Measurements from ENCODE around the gene MTCP1. TPM values are rescaled to one million over a fixed set of nuclear protein-coding genes. Genes with fewer than 3 reads are reported as not detected.

MTCP1 gene
- total and polyA plus RNA-seq, 10 of the 15 experiments (the other 5 are each of a cell fraction or from before 2014, with no cell fraction given) = 16.6 to 74.0 (median 30.9) TPM

DNA sequence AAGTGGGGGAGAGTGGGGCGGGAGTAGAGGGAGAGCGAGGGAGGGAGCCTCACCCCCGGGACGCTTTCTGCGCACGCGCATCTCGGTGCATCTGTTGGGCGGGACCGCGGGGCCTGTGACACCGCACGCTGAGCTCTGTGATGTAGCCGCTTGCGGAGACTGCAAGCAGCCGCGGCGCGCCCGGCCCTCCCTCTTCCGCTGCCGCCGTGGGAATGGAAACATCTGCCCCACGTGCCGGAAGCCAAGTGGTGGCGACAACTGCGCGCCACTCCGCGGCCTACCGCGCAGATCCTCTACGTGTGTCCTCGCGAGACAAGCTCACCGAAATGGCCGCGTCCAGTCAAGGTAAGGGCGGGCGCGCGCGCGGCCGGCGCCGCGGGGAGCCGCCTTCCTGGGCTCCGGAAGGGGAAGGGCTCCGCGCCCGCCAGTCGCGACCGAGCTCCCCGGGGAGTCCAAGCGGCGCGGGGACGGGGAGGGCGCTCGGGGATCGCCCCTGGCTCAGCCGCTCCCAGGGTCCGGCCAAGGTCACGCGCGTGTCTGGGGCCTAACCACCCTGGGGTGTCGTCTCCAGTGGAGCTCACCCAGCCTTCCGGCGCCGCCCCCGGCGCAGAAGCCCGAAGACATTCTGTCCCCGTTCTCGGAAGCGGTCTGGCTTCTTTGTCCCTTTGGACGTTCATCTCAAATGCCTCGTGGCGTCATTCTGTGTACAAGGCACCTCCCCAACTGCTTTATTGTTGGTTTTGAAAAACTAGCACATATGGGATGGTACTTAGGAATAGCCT lies 44.0 kb downstream of the MTCP1 start, which contains the start of gene FUNDC2 (continued):
- TF ChIP-seq, protein P1, sequence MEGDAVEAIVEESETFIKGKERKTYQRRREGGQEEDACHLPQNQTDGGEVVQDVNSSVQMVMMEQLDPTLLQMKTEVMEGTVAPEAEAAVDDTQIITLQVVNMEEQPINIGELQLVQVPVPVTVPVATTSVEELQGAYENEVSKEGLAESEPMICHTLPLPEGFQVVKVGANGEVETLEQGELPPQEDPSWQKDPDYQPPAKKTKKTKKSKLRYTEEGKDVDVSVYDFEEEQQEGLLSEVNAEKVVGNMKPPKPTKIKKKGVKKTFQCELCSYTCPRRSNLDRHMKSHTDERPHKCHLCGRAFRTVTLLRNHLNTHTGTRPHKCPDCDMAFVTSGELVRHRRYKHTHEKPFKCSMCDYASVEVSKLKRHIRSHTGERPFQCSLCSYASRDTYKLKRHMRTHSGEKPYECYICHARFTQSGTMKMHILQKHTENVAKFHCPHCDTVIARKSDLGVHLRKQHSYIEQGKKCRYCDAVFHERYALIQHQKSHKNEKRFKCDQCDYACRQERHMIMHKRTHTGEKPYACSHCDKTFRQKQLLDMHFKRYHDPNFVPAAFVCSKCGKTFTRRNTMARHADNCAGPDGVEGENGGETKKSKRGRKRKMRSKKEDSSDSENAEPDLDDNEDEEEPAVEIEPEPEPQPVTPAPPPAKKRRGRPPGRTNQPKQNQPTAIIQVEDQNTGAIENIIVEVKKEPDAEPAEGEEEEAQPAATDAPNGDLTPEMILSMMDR (IDR thresholded peaks at IDR 0.05 in 2 of 3, conservative IDR thresholded peaks at IDR 0.05 in 1 of 3; ENCODE audit: control insufficient read depth in 2 of 3, extremely low read depth in 1 of 3, insufficient read depth in 1 of 3, low read depth in 3 of 3, low read length in 3 of 3) = no peak
- TF ChIP-seq RAD21 (IDR thresholded peaks at IDR 0.05; ENCODE audit: insufficient read depth, low read depth, low read length) = no peak
- peak; percentile 92 for TF ChIP-seq GATAD2B (conservative IDR thresholded peaks at IDR 0.05; ENCODE audit: low read depth)
- no peak for TF ChIP-seq ZNF622 (IDR thresholded peaks at IDR 0.05)
- no peak for TF ChIP-seq STAT3 (IDR thresholded peaks at IDR 0.05; ENCODE audit: low read depth, low read length)
- no peak for TF ChIP-seq ZNF384 (IDR thresholded peaks at IDR 0.05; ENCODE audit: borderline replicate concordance, low read depth, low read length)
- no peak for TF ChIP-seq SMARCA5 (IDR thresholded peaks at IDR 0.05)
- TF ChIP-seq, protein P2, sequence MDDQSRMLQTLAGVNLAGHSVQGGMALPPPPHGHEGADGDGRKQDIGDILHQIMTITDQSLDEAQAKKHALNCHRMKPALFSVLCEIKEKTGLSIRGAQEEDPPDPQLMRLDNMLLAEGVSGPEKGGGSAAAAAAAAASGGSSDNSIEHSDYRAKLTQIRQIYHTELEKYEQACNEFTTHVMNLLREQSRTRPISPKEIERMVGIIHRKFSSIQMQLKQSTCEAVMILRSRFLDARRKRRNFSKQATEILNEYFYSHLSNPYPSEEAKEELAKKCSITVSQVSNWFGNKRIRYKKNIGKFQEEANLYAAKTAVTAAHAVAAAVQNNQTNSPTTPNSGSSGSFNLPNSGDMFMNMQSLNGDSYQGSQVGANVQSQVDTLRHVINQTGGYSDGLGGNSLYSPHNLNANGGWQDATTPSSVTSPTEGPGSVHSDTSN (IDR thresholded peaks at IDR 0.05; ENCODE audit: insufficient replicate concordance, low read depth, low read length) = no peak
- 0 out of 2 replicates have a peak, but pooled peaks have one; percentile 59 for TF ChIP-seq RB1 (IDR thresholded peaks at IDR 0.05; ENCODE audit: borderline replicate concordance)
- TF ChIP-seq SUZ12 (IDR thresholded peaks at IDR 0.05; ENCODE audit: unreplicated experiment) = no peak
- TF ChIP-seq NR2C1 (IDR thresholded peaks at IDR 0.05) = peak; percentile 29; the same call in 1 of the 2 replicates
- TF ChIP-seq MEF2A (IDR thresholded peaks at IDR 0.05; ENCODE audit: insufficient read depth, low read depth, low read length) = 0 out of 2 replicates have a peak, but pooled peaks have one; percentile 7
- no peak for TF ChIP-seq CEBPB (IDR thresholded peaks at IDR 0.05; ENCODE audit: borderline replicate concordance in 1 of 2, low read depth in 2 of 2, low read length in 2 of 2)
- no peak for TF ChIP-seq KAT2A (conservative IDR thresholded peaks at IDR 0.05; ENCODE audit: control insufficient read depth, low read depth, low read length)
- TF ChIP-seq, protein P3, sequence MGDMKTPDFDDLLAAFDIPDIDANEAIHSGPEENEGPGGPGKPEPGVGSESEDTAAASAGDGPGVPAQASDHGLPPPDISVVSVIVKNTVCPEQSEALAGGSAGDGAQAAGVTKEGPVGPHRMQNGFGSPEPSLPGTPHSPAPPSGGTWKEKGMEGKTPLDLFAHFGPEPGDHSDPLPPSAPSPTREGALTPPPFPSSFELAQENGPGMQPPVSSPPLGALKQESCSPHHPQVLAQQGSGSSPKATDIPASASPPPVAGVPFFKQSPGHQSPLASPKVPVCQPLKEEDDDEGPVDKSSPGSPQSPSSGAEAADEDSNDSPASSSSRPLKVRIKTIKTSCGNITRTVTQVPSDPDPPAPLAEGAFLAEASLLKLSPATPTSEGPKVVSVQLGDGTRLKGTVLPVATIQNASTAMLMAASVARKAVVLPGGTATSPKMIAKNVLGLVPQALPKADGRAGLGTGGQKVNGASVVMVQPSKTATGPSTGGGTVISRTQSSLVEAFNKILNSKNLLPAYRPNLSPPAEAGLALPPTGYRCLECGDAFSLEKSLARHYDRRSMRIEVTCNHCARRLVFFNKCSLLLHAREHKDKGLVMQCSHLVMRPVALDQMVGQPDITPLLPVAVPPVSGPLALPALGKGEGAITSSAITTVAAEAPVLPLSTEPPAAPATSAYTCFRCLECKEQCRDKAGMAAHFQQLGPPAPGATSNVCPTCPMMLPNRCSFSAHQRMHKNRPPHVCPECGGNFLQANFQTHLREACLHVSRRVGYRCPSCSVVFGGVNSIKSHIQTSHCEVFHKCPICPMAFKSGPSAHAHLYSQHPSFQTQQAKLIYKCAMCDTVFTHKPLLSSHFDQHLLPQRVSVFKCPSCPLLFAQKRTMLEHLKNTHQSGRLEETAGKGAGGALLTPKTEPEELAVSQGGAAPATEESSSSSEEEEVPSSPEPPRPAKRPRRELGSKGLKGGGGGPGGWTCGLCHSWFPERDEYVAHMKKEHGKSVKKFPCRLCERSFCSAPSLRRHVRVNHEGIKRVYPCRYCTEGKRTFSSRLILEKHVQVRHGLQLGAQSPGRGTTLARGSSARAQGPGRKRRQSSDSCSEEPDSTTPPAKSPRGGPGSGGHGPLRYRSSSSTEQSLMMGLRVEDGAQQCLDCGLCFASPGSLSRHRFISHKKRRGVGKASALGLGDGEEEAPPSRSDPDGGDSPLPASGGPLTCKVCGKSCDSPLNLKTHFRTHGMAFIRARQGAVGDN (IDR thresholded peaks at IDR 0.05) = peak; percentile 42; the same call in 1 of the 2 replicates
- no peak for TF ChIP-seq CHD4 (IDR thresholded peaks at IDR 0.05)
- peak; percentile 89 for TF ChIP-seq YY1 (IDR thresholded peaks at IDR 0.05; ENCODE audit: low read depth, low read length)
- no peak for TF ChIP-seq JUNB (IDR thresholded peaks at IDR 0.05)
- TF ChIP-seq, protein P4, sequence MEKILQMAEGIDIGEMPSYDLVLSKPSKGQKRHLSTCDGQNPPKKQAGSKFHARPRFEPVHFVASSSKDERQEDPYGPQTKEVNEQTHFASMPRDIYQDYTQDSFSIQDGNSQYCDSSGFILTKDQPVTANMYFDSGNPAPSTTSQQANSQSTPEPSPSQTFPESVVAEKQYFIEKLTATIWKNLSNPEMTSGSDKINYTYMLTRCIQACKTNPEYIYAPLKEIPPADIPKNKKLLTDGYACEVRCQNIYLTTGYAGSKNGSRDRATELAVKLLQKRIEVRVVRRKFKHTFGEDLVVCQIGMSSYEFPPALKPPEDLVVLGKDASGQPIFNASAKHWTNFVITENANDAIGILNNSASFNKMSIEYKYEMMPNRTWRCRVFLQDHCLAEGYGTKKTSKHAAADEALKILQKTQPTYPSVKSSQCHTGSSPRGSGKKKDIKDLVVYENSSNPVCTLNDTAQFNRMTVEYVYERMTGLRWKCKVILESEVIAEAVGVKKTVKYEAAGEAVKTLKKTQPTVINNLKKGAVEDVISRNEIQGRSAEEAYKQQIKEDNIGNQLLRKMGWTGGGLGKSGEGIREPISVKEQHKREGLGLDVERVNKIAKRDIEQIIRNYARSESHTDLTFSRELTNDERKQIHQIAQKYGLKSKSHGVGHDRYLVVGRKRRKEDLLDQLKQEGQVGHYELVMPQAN (conservative IDR thresholded peaks at IDR 0.05) = peak; percentile 62
- peak; percentile 60 for TF ChIP-seq MXI1 (IDR thresholded peaks at IDR 0.05; ENCODE audit: low read depth, low read length)
- no peak for TF ChIP-seq RFX5 (IDR thresholded peaks at IDR 0.05; ENCODE audit: low read depth, low read length)

Measured in GM12878 (cell line).